ENCODE data around the gene DOCK2.
"Not testable (repeated sequence)": the region's sequence is repeated elsewhere in the genome, so short reads cannot be mapped to it uniquely, and the experiment has no call there.

DOCK2 gene

DNA sequence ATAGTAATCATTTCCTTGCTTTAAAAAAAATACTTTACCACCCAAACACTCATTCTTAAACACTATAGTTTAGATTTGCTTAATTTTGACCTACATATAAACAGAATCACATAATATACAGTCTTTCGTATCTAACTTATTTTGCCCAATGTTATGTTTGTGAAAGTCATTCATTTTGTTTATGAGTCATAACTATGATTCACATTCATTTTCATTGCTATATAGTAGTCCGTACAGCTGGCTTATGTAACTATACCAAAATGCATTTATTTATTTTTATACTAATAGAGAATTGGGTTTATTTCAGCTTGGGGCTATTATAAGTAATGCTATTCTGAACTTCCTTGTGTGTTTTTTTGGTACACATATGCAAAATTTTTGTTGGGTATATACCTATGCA lies 434.7 kb downstream of the DOCK2 start:
- DNase-seq, result no peak

DNA sequence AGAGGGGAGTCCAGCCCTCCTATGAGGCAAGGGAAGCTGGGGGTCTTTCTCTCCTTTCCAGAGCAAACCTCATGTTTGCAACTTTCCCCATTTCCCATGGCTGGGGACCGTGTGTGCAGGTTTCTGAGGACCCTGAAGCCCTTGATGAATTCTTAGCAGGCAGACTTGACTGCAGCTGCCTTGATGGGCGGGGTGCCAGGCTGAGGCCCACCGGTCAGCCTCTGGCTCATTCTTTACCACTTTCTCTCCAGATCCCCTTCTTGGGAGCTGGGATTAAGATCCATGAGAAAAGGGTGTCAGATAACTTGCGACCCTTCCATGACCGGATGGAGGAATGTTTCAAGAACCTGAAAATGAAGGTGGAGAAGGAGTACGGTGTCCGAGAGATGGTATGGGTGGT lies 438.6 kb downstream of the DOCK2 start:
- DNase-seq, result no peak

DNA sequence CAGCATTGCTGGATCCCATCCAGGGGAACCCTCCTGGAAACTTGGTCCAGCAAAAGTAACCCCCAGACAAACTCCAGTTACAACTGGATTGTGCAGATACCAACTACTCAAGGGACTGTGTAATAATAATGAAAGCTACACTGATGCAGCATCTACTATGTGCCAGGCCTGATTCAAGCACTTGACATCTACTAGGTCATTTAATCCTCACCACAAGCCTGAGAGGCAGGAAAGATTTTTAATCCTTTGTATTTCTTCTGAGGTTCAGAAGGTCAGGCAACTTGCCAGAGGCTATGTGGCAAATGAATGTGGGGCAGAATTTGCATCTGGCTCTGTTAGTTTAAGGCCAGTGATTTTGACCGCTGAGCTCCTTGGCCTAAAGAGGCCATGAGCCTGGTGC lies 439.1 kb downstream of the DOCK2 start:
- DNase-seq, result no peak

DNA sequence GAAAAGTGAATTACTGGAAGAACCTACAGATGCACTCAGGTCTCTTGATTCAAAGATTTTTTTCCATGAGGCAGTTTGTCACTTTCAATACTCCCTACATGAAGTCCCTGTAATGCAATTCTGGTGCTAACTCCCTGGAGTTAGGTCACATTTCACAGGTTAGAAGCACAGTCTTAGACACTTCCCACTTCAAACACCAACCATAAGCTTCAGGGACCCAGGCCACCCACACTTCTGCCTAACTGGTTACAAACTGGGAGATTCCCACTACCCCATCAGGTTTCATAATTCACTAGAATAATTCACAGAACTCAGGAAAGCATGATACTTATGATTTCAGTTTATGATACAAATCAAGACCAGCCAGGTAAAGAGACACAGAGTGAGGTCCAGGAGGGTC lies 439.7 kb downstream of the DOCK2 start:
- no peak for DNase-seq

DNA sequence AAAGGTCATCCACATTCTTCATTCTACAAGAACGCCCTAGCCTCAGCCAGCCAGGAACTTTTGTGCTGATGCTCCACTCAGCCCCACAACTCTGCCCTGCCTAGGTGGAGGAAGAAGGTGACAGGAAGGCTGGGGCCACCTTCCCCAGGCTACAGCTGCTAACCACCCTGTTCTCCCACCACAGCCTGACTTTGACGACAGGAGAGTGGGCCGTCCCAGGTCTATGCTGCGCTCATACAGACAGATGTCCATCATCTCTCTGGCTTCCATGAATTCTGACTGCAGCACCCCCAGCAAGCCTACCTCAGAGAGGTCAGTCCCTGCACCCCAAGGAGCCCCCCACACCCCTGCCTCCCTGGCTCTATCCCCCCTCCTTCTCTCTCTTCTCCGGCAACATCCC lies 440.5 kb downstream of the DOCK2 start:
- no peak for DNase-seq

DNA sequence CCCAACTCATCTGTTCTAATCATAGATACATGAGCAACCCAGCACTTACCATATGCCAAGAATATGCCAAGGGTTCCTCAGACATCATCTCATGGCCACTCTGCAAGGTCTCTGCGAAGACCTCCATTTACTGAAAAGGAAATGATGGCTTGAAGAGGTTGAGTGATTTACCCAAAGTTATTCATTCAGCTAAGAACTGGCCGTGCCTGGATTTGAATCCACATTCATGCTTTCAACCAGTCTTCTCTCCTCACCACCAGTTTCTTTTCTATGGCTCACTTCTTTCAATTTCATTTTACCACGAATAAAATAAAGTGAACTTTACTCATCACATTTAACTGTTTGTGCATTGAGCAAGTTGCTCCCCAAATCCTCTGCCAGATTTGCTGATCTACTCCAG lies 441.4 kb downstream of the DOCK2 start:
- DNase-seq, result no peak

DNA sequence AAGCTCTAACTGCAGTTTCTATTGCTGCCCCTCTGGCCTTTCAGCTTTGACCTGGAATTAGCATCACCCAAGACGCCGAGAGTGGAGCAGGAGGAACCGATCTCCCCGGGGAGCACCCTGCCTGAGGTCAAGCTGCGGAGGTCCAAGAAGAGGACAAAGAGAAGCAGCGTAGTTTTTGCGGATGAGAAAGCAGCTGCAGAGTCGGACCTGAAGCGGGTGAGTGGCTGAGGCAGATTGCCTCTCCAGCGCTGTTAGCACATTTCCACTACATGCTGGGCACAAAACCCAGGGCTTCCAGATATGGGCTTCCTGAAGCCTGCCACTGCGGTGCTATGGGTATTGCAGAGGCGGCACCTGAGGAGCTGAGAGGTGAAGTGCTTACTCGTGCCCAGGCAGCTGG lies 441.9 kb downstream of the DOCK2 start:
- no peak for DNase-seq

DNA sequence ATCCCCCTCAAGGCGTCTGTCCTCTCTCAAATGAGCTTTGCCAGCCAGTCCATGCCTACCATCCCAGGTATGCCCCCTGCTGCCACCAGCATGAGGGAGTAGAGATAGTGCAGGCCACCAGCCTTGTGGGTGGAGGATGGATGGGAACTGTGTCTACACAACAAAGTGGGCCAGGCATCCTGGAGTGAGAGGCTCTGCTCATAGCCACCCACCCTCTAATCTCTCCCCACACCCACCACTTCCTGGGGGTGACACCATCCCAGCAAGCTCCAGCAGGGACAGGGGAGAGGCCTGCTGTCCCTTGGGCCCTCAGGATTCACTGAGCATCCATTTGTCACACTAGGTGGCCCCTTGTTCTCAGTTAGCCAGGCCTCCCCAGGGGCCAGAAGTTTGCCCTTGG lies 443.1 kb downstream of the DOCK2 start:
- no peak for DNase-seq

DNA sequence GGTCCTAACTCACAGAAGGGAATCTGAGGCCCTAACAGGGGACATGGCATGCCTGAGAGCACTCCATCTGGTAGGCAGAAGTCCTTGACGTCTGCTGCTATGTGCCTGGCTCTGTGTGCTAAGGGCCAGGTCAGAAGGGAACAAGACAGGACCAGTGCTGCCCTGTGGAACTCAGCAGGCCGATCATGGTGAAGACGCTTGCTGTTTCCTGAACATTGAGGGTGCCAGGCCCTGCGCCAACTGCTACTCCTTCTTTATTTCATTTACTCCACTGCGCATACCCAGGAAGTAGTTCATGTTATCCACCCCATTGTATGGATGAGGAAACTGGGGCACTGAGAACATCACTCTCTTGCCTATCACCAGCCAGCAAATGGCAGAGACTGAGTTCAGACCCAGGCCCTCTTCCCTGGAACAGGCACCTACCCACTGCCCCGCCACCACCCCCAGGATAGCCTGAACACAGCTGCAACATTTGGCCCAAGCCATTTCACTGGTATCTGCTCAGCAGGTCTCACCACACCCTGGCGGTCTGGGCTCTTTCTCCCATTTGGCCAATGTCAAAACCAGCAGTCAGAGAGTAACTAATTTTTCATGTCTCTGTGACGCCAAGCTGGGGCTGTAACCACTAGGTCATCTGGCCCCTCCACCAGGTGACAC lies 443.8 kb downstream of the DOCK2 start:
- no peak for DNase-seq

DNA sequence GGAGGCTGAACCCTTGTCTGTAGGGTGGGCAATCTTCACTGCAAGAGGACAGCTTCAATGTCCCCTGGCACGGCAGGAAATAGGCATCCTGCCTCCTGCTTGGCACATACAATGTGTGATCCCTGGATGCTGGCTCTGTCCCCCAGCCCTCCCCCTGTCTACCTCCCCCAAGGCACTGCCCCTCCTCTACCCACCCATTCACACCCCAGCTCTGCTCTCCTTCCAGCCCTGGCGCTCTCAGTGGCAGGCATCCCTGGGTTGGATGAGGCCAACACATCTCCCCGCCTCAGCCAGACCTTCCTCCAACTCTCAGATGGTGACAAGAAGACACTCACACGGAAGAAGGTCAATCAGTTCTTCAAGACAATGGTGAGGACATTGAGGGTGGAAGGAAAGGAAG lies 444.5 kb downstream of the DOCK2 start:
- DNase-seq, result no peak

DNA sequence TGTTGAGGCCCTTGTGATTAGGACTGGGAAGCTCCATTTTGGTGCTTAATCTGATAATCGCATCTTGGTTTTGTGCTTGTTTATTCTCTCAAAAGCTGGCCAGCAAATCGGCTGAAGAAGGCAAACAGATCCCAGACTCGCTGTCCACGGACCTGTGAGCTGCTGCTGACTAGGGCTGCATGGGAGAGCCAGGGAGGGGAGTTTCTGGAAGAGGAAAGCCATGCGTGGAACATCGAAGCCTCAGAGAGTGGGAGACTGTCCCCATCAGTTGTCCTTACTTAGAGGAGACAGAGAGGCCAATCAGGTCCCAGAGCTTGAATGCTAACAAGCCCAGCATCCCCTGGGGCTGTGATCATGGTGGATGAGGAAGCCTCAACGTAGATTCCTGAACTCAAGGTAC lies 445.6 kb downstream of the DOCK2 start:
- no peak for DNase-seq

DNA sequence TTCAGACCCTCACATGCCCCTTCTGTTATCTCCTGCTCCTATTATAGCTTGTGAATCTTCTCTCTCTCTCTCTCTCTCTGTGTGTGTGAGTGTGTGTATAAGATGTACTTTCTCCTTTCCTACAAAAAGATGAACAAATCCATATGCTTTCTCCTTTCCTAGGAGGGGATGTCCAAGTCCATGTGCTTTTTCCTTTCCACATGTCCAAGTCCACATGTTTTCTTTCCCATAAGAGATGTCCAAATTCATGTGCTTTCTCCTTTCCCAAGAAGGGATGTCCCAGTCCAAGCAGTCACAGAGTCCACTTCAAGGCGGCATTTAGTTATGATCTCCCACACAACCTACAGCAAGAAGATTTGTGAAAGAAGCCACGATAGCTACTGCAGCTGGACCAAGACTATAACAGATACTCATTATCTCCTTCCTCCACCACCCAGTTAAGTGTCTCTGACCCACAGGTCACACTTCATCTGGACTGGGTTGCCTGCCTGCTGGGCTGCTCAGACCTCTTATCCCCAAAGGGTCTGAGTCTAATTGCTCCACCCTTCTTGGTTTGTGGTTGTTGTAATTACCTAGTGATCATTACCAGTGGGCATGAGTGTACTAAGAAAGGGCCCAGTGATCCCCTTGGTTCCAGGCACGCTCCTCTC lies 450.2 kb downstream of the DOCK2 start:
- no peak for DNase-seq

DNA sequence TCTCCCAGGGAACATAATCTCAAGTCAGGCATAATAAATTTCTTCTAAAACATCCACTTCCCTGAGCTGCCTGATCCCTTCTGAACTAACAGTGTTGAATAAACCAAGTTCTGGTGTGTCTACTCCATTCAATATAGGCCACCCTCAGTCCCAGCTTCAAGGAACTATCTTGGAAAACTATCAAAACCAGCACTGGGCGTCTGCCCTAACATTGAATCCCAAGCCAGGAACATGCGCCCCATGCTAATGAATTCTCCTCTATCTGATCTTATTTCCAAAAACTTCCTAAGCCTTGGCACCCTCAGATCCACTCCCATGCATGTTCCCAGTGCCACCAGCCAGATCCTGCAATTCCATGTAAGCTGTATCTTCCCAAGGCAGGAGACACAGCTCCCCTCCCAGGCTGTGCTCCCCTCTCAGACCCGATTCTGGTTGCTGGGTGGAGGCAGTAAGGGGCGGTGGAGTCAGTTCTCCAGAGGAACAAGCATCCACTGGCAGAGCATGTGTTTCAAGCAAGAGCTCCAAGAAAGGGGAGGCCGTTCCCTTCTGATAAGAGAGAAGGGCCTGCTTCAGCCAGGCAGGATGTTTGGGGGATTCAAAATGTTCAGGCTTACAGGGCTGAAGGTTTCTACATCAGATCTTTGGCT lies 455.5 kb downstream of the DOCK2 start:
- no peak for DNase-seq

DNA sequence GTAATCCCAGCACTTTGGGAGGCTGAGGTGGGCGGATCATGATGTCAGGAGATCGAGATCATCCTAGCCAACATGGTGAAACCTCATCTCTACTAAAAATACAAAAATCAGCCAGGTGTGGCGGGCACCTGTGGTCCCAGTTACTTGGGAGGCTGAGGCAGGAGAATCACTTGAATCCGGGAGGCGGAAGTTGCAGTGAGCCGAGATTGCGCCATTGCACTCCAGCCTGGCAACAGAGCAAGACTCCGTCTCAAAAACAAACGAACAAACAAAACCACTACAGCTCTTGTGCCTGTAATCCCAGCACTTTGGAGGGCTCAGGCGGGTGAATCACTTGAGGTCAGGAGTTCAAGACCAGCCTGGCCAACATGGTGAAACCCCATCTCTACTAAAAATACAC lies 457.3 kb downstream of the DOCK2 start:
- DNase-seq, result not testable (repeated sequence)

DNA sequence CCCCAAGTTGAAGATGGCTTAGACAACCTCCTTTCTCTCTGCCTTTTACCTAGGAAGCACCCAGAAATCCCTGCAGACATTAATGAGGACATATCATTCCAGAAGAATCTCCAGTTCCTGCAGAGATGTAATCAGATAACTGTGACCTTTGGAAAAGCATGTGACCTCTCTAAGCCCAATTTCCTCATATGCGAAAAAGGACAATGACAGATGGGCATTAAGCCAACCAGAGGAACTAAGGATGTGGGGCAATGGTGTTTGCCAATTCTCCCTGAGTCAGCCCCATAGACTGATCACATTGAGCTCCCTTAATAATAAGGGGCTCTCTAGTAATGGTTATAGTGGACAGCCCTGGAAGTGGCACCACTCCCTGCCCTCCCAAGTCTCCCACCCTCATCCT lies 458.6 kb downstream of the DOCK2 start:
- no peak for DNase-seq

DNA sequence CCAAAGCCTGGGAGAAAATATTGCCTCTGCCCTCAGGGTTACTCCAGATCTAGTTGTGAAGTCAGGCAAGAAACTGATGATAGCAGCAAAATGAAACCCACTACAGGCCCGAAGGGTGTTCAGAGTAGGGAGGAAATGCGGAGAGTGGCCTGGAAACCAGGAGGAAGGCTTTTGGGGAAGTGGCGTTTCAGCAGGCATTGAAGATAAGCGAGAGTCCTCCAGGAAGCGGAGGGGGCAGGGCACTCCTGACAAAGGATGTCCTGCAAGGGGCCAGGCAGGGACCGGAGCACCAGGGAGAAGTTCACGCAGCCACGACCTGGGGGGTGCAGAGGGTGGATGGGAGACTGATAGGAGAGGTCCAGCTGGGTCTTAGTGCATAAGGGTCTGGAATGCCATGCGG lies 460.9 kb downstream of the DOCK2 start:
- DNase-seq, result no peak

DNA sequence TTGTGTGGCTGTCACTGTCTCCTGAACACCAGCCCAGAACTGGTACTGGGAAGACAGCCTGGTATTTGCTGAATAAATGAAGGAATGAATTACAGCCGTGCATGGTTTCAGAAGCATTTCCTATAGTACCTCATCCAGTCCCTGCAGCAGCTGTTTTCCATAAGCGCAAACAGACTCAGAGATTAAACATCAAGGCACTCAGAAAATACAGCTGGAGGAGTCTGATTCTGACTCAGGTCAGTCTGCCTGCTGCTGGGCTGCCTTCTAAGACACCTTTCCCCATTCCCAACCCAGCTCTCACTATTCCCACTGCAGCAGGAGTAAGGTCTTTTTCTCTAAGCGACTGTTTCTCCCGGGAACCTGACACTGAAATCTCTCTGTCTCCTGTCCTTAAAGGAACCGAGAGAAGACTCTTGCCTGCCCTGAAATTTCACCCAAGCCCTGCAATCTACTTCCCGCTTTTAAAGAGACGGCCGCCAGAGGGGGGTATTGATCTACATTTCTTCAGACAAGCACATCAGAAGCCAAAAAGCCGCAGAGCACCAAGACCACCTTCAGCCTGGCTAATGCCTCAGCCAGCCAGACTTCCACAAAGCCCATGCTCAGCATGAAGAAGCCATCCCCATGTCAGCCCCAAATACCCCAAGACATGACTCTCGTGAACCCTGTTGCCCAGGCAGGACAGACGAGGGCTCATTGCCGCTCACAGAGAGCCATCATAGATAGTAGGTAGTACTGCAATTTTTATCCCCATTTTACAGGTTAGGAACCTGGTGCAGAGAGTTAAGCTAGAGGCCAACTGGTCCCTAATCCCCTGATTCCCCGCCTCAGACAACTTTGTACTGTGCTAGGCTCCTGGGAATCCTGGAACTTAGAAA lies 463.2 kb downstream of the DOCK2 start:
- peak; percentile 75 for DNase-seq

DNA sequence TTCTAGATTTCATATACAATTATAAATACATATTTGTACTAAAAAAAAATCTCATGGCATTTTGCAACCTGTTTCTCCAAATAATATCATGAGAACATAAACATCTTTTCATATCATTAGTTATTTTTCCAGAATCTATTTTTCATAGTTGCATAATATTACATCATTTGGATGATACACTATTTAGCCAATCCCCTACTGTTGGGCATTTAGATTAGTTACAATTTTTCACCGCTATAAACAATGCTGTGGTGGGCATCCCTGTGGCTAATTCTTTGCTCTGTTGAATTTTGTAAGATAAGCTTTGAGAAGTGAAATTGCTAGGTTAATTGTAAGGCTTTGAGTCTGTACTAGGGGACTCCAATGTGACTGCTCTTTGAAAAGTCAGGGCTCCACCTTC lies 466.4 kb downstream of the DOCK2 start:
- DNase-seq, result no peak

DNA sequence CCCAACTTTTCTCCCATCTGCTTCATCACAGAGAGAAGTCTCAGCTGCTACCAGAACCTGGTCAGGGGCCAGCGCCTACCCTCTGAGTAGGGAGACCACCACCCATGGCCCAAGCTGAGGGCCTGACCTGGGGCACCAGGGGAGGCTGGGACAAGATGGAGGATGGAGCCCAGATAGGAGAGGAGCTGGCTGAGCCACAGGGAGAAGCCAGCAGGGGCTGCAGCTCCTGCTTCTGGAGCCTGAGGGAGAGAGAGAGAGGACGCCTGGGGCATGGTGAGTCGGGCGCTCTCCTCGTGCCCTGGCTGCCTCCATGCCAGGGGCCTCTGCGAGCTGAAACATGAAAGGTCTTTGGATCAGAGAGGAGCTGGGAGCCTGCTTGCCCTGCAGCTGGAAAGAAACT lies 467.2 kb downstream of the DOCK2 start:
- DNase-seq, result no peak

DNA sequence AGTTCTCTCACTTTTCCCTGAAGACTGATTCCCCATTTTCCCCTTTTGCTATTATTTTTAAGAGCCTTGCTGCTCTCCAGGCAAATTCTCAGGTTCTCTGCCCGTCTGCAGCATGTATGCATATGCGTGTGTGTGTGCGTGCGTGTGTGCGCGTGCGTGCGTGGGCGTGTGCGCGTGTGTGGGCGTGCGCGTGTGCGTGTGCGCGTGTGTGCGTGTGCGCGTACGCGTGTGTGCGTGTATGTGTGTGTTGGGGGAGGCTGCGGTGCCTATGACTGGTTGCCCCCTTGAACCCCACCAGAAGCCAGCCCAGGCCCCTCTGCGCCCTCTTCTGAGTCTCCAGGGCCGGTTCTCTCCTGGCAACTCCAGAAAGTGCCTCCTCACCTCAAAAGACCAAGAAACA lies 467.6 kb downstream of the DOCK2 start:
- no peak for DNase-seq

DNA sequence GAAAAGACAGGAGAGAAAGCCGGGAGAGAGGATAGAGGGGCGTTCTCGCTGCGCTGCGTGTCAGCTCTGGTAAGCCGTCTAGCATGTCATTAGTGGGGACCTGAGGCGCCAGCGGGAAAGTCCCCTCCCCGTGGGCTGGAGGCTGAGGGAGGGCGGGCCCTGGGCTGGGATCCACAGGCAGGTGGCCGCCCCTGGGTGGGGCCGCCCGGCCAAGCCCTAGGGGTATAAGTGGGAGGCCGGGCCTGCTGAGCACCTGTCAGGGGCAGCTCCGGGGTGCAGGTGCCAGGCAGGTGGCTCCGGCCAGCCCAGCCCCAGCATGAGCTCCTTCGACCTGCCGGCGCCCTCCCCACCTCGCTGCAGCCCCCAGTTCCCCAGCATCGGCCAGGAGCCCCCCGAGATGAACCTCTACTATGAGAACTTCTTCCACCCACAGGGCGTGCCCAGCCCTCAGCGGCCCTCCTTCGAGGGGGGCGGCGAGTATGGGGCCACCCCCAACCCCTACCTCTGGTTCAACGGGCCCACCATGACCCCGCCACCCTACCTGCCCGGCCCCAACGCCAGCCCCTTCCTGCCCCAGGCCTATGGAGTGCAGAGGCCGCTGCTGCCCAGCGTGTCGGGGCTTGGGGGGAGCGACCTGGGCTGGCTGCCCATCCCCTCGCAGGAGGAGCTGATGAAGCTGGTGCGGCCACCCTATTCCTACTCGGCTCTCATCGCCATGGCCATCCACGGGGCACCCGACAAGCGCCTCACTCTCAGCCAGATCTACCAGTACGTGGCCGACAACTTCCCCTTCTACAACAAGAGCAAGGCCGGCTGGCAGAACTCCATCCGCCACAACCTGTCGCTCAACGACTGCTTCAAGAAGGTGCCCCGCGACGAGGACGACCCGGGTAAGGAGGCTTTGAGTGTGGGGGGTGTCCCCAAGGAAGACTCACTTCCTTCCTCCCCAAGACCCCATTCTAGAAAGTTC lies 468.9 kb downstream of the DOCK2 start, which contains the start of gene FOXI1:
TSS of gene FOXI1 (plus strand) at position 256 of the 970 bp plus-strand sequence. CDS start at position 317, 61 bp downstream.
- no peak for DNase-seq

DNA sequence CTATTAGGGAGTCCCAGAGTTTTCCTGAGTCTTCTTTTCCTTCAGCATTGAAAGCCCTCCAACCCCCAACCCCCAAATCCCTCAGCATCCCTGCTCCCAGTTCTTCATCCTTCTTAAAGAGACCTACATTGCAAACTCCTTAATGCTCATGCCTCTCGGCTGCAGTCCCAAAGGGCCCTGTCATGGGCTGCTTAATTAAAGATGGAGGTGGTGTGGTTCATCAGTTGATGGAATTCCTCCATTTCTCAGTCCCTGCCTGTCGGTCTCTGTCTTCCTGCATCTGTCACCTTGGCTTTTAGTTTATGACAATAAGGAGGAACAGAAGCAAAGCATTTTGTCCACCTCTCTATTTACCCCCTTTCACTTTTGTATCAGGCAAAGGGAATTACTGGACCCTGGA lies 470.6 kb downstream of the DOCK2 start:
- DNase-seq, result no peak

All from NCI-H2171 treated with DMSO at 0.1 percent for 48 hours (cell line).